HG03159 (cell line): ENCODE measurements around the gene TRAPPC14.
"Not testable (repeated sequence)": the region's sequence is repeated elsewhere in the genome, so short reads cannot be mapped to it uniquely, and the experiment has no call there.

ENCODE experiments used
- ATAC-seq: cut with Tn5 transposase; IDR thresholded peaks from one replicate; pipeline ENCODE4 v1.9.1; 2021; ENCODE audit warnings: mild to moderate bottlenecking, moderate library complexity; ENCODE audit not compliant: unreplicated experiment

Gene TRAPPC14

GRCh38 chr7:100158229-100159098 is at the start of gene TRAPPC14:
TRAPPC14 (minus strand) TSS chr7:100158723; CDS start chr7:100158499, 224 bp downstream.
- ATAC-seq = peak; percentile 74

- no peak for ATAC-seq
Measured at GRCh38 chr7:100204454-100204853, 45.9 kb upstream of the TRAPPC14 start.

- no peak for ATAC-seq
Measured at GRCh38 chr7:100200693-100201092, 42.2 kb upstream of the TRAPPC14 start.

DNA sequence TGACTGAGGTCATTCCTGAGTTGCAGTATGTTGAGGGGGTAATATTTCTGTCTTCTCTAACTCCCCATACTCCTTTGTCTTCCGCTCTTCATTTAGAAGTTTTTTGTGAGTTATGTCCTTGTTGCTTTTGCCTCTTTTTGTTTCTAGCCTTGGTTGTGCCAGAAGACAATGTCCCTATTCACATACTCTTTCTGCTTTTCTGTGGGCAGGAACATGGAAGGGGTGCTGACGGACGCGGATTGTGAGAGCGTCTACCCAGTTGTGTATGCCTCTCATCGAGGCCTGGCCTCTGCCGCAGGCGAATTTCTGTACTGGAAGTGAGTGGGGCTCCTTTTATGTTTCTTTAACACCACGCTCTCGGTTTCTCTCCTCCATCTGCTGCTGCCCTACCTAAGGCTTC is 39.7 kb upstream of the TRAPPC14 start:
- no peak for ATAC-seq

- ATAC-seq = not testable (repeated sequence)
Measured at GRCh38 chr7:100195901-100196322, 37.4 kb upstream of the TRAPPC14 start.

DNA sequence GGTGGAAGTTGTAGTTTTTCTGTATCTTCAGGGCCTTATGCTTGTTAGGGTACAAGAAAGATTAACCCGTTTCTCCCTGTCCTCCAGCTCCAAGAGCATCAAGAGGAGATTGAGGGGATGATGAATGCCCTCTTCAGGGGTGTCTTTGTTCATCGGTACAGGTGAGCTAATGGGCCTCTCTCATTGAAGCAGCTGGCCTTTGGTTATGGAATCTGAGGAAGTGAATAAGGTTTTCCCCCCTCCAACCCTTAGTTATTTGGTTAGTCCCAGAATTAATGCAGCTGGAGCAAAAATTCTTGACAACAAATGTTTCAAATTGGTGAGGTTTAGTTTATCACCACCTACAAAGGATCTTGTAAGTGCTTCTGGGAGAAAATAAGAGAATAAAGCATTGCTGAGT is 36.7 kb upstream of the TRAPPC14 start:
- ATAC-seq = no peak

GRCh38 chr7:100192969-100193368 is 34.4 kb upstream of the TRAPPC14 start:
- no peak for ATAC-seq

GRCh38 chr7:100192281-100192862 is 33.8 kb upstream of the TRAPPC14 start:
- ATAC-seq = not testable (repeated sequence)

DNA sequence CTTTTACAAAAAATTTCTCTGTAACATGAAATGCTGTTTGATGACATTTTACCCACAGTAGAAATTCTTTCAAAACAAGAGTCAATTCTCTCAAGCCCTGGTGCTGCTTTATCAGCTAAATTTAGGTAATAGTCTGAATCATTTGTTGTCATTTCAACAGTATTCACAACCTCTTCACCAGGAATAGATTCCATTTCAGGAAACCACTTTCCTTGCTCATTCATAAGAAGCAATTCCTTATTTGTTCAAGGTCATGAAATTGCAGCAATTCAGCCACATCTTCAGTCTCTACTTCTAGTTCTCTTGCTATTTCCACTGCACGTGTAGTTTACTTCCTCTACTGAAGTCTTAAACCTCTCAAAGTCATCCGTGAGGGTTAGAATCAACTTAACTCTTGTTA is 33.3 kb upstream of the TRAPPC14 start:
- no peak for ATAC-seq

- ATAC-seq = no peak
Measured at GRCh38 chr7:100190048-100190711, 31.7 kb upstream of the TRAPPC14 start.

DNA sequence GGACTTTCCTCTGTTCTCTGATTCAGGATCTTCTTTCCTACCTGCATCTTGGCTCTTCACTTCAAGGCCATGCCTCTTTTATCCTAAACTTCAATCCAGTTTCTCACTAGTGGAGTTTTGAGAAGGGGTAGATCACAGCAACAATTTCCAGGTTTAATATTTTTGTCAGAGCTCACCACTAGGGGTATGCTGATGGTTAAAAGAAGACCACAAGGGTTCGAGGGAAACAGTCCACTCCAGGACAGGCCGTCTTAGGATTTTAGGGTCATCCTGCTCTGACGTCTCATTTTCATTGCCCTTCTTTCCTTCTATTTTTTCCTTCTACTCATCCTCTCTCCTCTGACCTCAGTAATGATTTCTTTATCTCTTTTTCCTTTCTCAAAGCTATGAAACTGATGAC is 30.5 kb upstream of the TRAPPC14 start:
- ATAC-seq = no peak

- ATAC-seq = no peak
Measured at GRCh38 chr7:100185726-100186125, 27.2 kb upstream of the TRAPPC14 start.

GRCh38 chr7:100183090-100183489 is 24.6 kb upstream of the TRAPPC14 start:
- not testable (repeated sequence) for ATAC-seq

DNA sequence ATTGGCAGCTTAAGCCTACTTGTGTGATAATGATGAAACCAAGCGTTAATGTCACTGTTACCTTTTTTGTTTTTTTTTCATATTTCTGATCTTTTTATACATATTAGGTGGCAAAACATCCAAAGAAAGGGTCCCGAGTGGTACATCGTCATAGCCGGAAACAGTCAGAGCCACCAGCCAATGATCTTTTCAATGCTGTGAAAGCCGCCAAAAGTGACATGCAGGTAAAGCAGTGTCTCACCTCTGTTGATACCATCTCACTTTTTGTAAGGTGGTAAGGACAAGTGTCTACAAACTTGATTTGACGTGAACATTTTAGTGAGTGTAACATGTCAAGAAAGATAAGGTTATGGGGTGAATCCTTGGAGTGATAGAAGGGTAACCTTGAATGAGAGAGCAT is 24.1 kb upstream of the TRAPPC14 start:
- not testable (repeated sequence) for ATAC-seq

DNA sequence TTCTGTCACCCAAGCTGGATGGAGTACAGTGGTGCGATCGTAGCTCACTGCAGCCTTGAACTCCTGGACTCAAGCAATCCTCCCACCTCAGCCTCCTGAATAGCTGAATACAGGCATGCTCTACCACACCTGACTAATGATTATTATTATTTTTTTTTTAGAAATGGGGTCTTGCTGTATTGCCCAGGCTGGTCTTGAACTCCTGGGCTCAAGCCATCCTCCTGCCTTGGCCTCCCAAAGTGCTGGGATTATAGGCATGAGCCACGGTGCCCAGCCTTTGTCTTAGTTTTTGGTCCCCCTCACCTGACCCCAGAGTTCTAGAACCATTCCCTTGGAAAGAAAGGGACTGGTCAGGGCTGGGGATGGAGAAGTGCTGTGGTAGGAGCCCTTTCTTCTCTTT is 21.6 kb upstream of the TRAPPC14 start:
- ATAC-seq = not testable (repeated sequence)

DNA sequence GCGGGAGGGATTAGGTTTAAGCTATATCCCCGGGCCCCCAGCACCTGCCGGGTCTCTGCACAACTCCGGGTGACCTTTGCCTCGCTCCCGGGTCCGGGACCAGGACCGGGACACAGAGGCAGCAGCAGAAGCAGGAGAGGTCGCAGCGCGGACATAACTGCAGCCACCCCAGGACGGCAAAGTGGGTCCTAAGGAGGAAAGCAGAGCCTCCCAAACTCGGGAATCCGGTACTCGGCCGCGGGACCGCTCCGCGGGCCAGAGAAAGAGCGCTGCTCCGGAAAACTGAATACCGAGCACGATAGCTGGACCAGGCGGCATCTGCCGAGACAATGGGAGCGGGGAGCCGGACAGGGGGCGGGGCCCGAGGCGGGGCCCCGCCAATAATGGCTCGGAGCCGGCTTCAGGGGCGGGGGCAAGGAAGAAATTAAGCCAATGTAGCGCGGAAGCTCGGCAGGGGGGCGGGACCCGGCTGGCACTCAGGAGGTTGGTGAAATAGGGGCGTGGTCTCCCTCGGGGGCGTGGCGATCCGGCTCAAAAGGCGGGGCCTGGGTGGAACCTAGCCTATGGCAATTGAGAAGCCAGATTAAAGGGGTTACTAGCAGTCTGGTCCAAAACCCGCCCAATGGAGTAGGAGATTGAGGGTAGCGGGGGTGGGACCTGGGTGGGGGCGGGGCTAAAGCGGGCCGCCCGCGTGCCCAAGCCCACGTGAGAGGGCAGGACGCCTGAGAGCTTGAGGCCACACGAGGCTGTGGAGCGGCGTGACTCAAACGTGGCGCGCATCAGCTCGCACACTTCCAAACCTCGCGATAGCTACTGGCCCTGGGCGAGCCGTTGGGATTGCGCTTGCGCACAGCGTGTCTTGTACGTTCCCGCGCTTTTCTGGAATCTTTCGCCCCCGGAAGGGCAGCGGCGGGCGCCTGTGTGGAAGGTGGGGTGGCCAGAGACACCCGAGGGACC is 18.8 kb upstream of the TRAPPC14 start, which contains the start of the genes GPC2 and STAG3:
Gene GPC2 (minus strand): TSS at position 337 of the 957 bp plus-strand sequence. CDS start 182 bp downstream, at position 155.
Gene STAG3 (plus strand): TSS at position 874 of the 957 bp plus-strand sequence. CDS start 2,639 bp downstream, outside the sequence.
- ATAC-seq = peak; percentile 84

GRCh38 chr7:100176096-100177044 is 17.8 kb upstream of the TRAPPC14 start:
- ATAC-seq = no peak

- ATAC-seq = no peak
Measured at GRCh38 chr7:100175296-100175935, 16.9 kb upstream of the TRAPPC14 start.

DNA sequence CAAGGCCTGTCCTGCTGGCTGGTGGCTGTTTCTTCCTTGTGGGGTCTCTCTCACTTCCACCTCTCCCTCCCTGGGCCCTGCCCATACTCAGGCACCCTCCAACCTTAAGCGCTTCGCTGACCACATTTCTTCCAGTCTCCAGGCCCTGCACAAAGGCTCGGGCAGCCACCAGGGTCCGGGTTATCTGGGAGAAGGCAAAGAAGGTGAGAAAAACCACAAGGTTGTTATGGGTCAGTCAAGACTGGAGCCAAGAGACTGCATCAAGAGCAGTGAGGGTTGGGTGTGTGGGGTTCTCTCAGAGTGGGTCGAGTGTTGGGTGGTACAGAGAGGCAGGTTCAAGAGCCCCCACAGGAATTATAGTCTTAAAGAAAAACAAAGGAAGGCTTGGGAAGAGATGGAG is 16.1 kb upstream of the TRAPPC14 start:
- no peak for ATAC-seq
